SK-N-SH (cell line): ENCODE results near the gene KRT26.
"Not testable (repeated sequence)": the region's sequence is repeated elsewhere in the genome, so short reads cannot be mapped to it uniquely, and the experiment has no call there.

Experiments used
- EP300 ChIP-seq, 2 experiments: IDR thresholded peaks; 2 replicates each; pipeline versions ENCODE4 v1.4.0 to v1.6.1; 2012; ENCODE audit warnings: borderline replicate concordance in 1 of 2, low read depth in 1 of 2, low read length in 1 of 2
- EZH2phosphoT487 ChIP-seq: fragments of 200-600 bp; sonication (generic); IDR thresholded peaks from 2 replicates; pipeline ENCODE4 v1.6.1; 2017; ENCODE audit warnings: low read depth, mixed run types, mild to moderate bottlenecking, antibody characterized with exemption, moderate library complexity, borderline replicate concordance
- FOXJ3 ChIP-seq: sonication (generic); formaldehyde crosslinking; IDR thresholded peaks from 2 replicates; pipeline ENCODE4 v1.5.1; 2020; ENCODE audit warnings: mild to moderate bottlenecking, missing genetic modification reagents
- FOXM1 ChIP-seq: IDR thresholded peaks from 2 replicates; pipeline ENCODE4 v1.4.0; 2012; ENCODE audit warnings: low read depth, mild to moderate bottlenecking
- GABPA ChIP-seq: IDR thresholded peaks from 2 replicates; pipeline ENCODE4 v1.4.0; 2012; ENCODE audit warnings: low read depth, mild to moderate bottlenecking
- MXI1 ChIP-seq: IDR thresholded peaks from 2 replicates; pipeline ENCODE4 v1.6.1; 2012; ENCODE audit warnings: mild to moderate bottlenecking, low read depth, low read length, improper control_type of control experiment
- NFIC ChIP-seq: IDR thresholded peaks from 2 replicates; pipeline ENCODE4 v1.4.0; 2012; ENCODE audit warnings: borderline replicate concordance
- POLR2AphosphoS5 ChIP-seq: IDR thresholded peaks from 2 replicates; pipeline ENCODE4 v1.6.1; 2012; ENCODE audit warnings: low read depth, low read length
- REST ChIP-seq: IDR thresholded peaks from 2 replicates; pipeline ENCODE4 v1.6.1; 2012; ENCODE audit warnings: mild to moderate bottlenecking, low read depth, low read length, moderate library complexity
- RFX5 ChIP-seq: IDR thresholded peaks from 2 replicates; pipeline ENCODE4 v1.6.1; 2012; ENCODE audit warnings: mild to moderate bottlenecking, improper control_type of control experiment, low read length
- SIN3A ChIP-seq: IDR thresholded peaks from 2 replicates; pipeline ENCODE4 v1.6.1; 2012; ENCODE audit warnings: low read depth, mild to moderate bottlenecking, low read length, moderate library complexity, borderline replicate concordance
- TAF1 ChIP-seq: IDR thresholded peaks from 2 replicates; pipeline ENCODE4 v1.6.1; 2012; ENCODE audit warnings: low read depth, mild to moderate bottlenecking, low read length, moderate library complexity, borderline replicate concordance
- ZBTB33 ChIP-seq: IDR thresholded peaks from 2 replicates; pipeline ENCODE4 v1.4.0; 2012; ENCODE audit warnings: low read depth, borderline replicate concordance
- TF ChIP-seq, protein P1 (sequence below): fragments of 200-600 bp; sonication (generic); IDR thresholded peaks from 2 replicates; pipeline ENCODE4 v1.6.1; 2017; ENCODE audit warnings: antibody characterized with exemption, mild to moderate bottlenecking, moderate library complexity

- not testable (repeated sequence) for TF ChIP-seq TAF1; MXI1; FOXJ3 (CRISPR knock-in tag); REST; POLR2AphosphoS5; NFIC; EZH2phosphoT487; ZBTB33; RFX5; GABPA; SIN3A; FOXM1; EP300 (IDR thresholded peaks at IDR 0.05; ENCODE audit: borderline replicate concordance in 1 of 2, low read depth in 1 of 2, low read length in 1 of 2)
- TF ChIP-seq, protein P1, sequence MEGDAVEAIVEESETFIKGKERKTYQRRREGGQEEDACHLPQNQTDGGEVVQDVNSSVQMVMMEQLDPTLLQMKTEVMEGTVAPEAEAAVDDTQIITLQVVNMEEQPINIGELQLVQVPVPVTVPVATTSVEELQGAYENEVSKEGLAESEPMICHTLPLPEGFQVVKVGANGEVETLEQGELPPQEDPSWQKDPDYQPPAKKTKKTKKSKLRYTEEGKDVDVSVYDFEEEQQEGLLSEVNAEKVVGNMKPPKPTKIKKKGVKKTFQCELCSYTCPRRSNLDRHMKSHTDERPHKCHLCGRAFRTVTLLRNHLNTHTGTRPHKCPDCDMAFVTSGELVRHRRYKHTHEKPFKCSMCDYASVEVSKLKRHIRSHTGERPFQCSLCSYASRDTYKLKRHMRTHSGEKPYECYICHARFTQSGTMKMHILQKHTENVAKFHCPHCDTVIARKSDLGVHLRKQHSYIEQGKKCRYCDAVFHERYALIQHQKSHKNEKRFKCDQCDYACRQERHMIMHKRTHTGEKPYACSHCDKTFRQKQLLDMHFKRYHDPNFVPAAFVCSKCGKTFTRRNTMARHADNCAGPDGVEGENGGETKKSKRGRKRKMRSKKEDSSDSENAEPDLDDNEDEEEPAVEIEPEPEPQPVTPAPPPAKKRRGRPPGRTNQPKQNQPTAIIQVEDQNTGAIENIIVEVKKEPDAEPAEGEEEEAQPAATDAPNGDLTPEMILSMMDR, result not testable (repeated sequence)
These were observed 23.3 kb downstream of the KRT26 start for GRCh38 chr17:40748666-40749065.
